CD8-positive, alpha-beta memory T cell (primary cell): ENCODE results near the gene SNX1. TPM values are rescaled to one million over a fixed set of nuclear protein-coding genes. Genes with fewer than 3 reads are reported as not detected.

Experiments
- CTCF ChIA-PET: fragments of 350-600 bp; sonication (Branson Sonifier 250); formaldehyde crosslinking; loops from one replicate; lab custom pipeline; 2021; ENCODE audit warnings: antibody characterized with exemption; lab: Charles Lee
- POLR2A ChIA-PET: fragments of 350-600 bp; sonication (Branson Sonifier 250); formaldehyde crosslinking; loops from one replicate; lab custom pipeline; 2021; ENCODE audit warnings: antibody characterized with exemption; lab: Charles Lee
- DNase-seq, 5 donors: peaks; one replicate each; pipeline versions ENCODE4 v3.0.0 to v3.0.0-alpha.2; 2020 to 2022; ENCODE audit warnings: mixed read lengths in 1 of 5
- H3K27ac ChIP-seq: one replicate; pipeline ENCODE4 v1.7.0; 2013; ENCODE audit warnings: low read depth, mild to moderate bottlenecking, low read length, moderate library complexity
- H3K27me3 ChIP-seq: 2 replicates; pipeline ENCODE4 v1.7.0; 2013; ENCODE audit warnings: low read length, mild to moderate bottlenecking; ENCODE audit not compliant: insufficient read depth, poor library complexity, severe bottlenecking
- H3K36me3 ChIP-seq: 2 replicates; pipeline ENCODE4 v1.7.0; 2013; ENCODE audit warnings: mild to moderate bottlenecking, low read length, moderate library complexity; ENCODE audit not compliant: insufficient read depth
- H3K4me1 ChIP-seq: 2 replicates; pipeline ENCODE4 v1.7.0; 2013; ENCODE audit warnings: mild to moderate bottlenecking, low read length, moderate library complexity; ENCODE audit not compliant: insufficient read depth
- H3K4me3 ChIP-seq: 2 replicates; pipeline ENCODE4 v1.7.0; 2013; ENCODE audit warnings: mild to moderate bottlenecking, low read length
- H3K9me3 ChIP-seq: 2 replicates; pipeline ENCODE4 v1.7.0; 2013; ENCODE audit warnings: mild to moderate bottlenecking, low read length
- H3K27ac Mint-ChIP-seq, 8 donors: one replicate each; pipeline ENCODE4 v1.8.0; 2020 to 2021; ENCODE audit warnings: mixed read lengths in 8 of 8, mild to moderate bottlenecking in 6 of 8, inconsistent platforms in 3 of 8, moderate library complexity in 3 of 8
- H3K27me3 Mint-ChIP-seq, 2 donors: one replicate each; pipeline ENCODE4 v1.8.0; 2020 to 2021; ENCODE audit warnings: mixed read lengths in 2 of 2, mild to moderate bottlenecking in 1 of 2, moderate library complexity in 1 of 2
- H3K36me3 Mint-ChIP-seq, 3 donors: one replicate each; pipeline ENCODE4 v1.8.0; 2020 to 2021; ENCODE audit warnings: mixed read lengths in 3 of 3, inconsistent platforms in 1 of 3, mild to moderate bottlenecking in 1 of 3
- H3K4me1 Mint-ChIP-seq, 3 donors: one replicate each; pipeline ENCODE4 v1.8.0; 2020 to 2021; ENCODE audit warnings: mixed read lengths in 3 of 3, inconsistent platforms in 1 of 3, mild to moderate bottlenecking in 1 of 3
- H3K4me3 Mint-ChIP-seq, 7 donors: one replicate each; pipeline ENCODE4 v1.8.0; 2020 to 2021; ENCODE audit warnings: mixed read lengths in 7 of 7, mild to moderate bottlenecking in 6 of 7, moderate library complexity in 4 of 7, inconsistent platforms in 2 of 7
- H3K9me3 Mint-ChIP-seq, 5 donors: one replicate each; pipeline ENCODE4 v1.8.0; 2020 to 2022; ENCODE audit warnings: mixed read lengths in 5 of 5, mild to moderate bottlenecking in 3 of 5, moderate library complexity in 2 of 5, inconsistent platforms in 1 of 5
- polyA plus RNA-seq: library from polyadenylated mRNA; unstranded; fragments of 300-500 nt; fragmentation: Illumina TruSeq; gene quantifications from one replicate; pipeline ENCODE4 v1.2.3, GENCODE V29; 2021
- total RNA-seq, 2 experiments: library from RNA; stranded (reverse); gene quantifications; one replicate each; pipeline ENCODE4 v1.2.3, GENCODE V29; 2021

SNX1 gene
- total and polyA plus RNA-seq, 3 experiments from 2014 or later: 63.4 to 93.6 (median 90.1) TPM

GRCh38 chr15:64144565-64145281 is 48.9 kb downstream of the SNX1 start:
- CTCF ChIA-PET: interaction anchor here (2.8 to 3.0 kb wide), 2 partner anchors 9 to 10 kb away, joined by 11 to 14 read pairs; no protein-coding TSS in a partner anchor
- POLR2A ChIA-PET: interaction anchor here (0.9 kb wide), 1 partner anchor 9 kb away, joined by 3 read pairs; no protein-coding TSS in a partner anchor
- Mint-ChIP-seq H3K36me3 (peaks cover 0 to 56% (median 5%) of the 10 kb centered on the region in 3 donors), H3K27me3 (peaks cover 0 to 1% of the 10 kb centered on the region in 2 donors), H3K4me1 (peaks cover 4 to 10% (median 7%) of the 10 kb centered on the region in 3 donors), H3K9me3 (no peaks in the 10 kb centered on the region), H3K27ac (no peak overlapping the region), H3K4me3 (no peak overlapping the region)
- no peaks in the 10 kb centered on the region for H3K27me3 ChIP-seq
- no peak overlapping the region for H3K4me3 ChIP-seq
- no peaks in the 10 kb centered on the region for H3K4me1 ChIP-seq
- no peak overlapping the region for H3K27ac ChIP-seq
- H3K9me3 ChIP-seq: no peaks in the 10 kb centered on the region
- H3K36me3 ChIP-seq: peaks cover 4% of the 10 kb centered on the region
- no peak for DNase-seq

- Histone ChIP-seq H3K9me3 (no peaks in the 10 kb centered on the region), H3K27ac (no peak overlapping the region), H3K4me3 (no peak overlapping the region), H3K27me3 (peaks cover 3% of the 10 kb centered on the region), H3K36me3 (peaks cover 4% of the 10 kb centered on the region), H3K4me1 (no peaks in the 10 kb centered on the region)
- CTCF ChIA-PET: interaction anchor here (0.6 to 3.0 kb wide), 4 partner anchors 7 to 1406 kb away, joined by 3 to 14 read pairs (median 7); no protein-coding TSS in a partner anchor
- H3K4me3 Mint-ChIP-seq: no peak overlapping the region
- peaks cover 0 to 47% (median 5%) of the 10 kb centered on the region in 3 donors for H3K36me3 Mint-ChIP-seq
- POLR2A ChIA-PET: no interaction called here
- H3K9me3 Mint-ChIP-seq: no peaks in the 10 kb centered on the region
- H3K4me1 Mint-ChIP-seq: peaks cover 13 to 14% (median 14%) of the 10 kb centered on the region in 3 donors
- no peak for DNase-seq
- H3K27me3 Mint-ChIP-seq: peaks cover 3% of the 10 kb centered on the region in 2 donors
- H3K27ac Mint-ChIP-seq: peak overlapping the region in 1 of 8 donors; percentile 29
Measured at GRCh38 chr15:64146041-64146440, 50.3 kb downstream of the SNX1 start.

DNA sequence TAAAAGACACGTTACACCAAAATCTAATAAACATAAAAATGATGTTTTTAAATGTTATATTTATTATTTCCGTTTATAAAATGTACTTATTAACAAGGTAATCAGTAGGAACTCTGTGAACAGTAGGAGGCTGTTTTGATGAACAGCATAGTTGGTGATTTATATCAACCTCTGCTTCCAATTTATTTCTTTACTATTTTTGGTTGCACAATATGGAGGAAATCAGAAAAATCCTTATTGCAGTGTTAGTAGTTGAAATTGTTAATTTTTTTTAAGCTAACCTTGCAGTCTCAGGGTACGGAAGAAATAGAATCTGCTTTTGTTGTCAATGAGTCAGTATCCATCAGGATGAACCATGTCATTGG is 50.7 kb downstream of the SNX1 start:
- H3K36me3 Mint-ChIP-seq: peaks cover 0 to 43% (median 5%) of the 10 kb centered on the region in 3 donors
- no peak overlapping the region for H3K27ac Mint-ChIP-seq
- H3K9me3 ChIP-seq: no peaks in the 10 kb centered on the region
- H3K9me3 Mint-ChIP-seq: no peaks in the 10 kb centered on the region
- peaks cover 4% of the 10 kb centered on the region in 2 donors for H3K27me3 Mint-ChIP-seq
- no peak for DNase-seq
- H3K27ac ChIP-seq: no peak overlapping the region
- peaks cover 4% of the 10 kb centered on the region for H3K36me3 ChIP-seq
- CTCF ChIA-PET: interaction anchor here (0.6 to 1.2 kb wide), 3 partner anchors 524 to 1405 kb away, joined by 3 read pairs; no protein-coding TSS in a partner anchor
- H3K4me1 ChIP-seq: no peaks in the 10 kb centered on the region
- POLR2A ChIA-PET: no interaction called here
- H3K4me1 Mint-ChIP-seq: peaks cover 14 to 18% (median 14%) of the 10 kb centered on the region in 3 donors
- peaks cover 5% of the 10 kb centered on the region for H3K27me3 ChIP-seq
- no peak overlapping the region for H3K4me3 Mint-ChIP-seq
- no peak overlapping the region for H3K4me3 ChIP-seq

DNA sequence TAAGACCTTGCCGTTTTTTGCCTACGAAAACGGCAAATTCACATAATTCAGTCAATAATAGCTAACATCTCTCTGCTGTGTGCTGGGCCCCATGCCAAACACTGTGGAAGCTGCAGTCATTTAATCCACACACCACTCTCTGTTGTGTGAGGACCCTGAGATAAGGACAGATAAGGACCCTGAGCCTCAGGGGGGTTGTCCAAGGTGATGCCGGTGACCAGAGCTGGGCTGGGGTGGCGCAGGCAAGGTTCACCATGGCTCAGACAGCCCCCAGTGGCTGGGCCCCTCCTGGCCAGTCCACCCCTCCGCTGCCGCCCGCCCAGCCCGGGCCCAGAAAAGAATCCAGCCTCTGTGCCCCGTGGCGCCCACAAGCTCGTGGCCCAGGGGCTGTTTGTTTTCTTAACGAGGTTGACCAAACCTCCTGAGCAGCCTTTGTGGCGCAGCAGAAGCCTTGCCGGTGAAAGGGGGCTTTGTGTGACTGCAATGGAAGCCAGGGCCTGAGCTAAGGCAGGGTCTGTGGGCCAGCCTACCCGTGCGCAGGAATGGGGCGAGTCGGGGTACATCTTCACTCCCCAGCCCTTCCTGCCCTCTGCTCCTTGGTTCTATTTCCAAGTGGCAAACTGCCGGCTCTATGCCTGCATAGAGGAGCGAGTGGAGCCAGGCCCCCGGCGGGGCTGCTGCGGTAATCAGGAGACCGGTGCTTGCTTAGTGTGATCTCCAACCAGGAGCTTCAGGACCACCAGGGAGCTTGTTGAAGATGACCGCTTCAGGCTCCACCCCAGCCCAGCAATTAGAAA is 51.3 kb downstream of the SNX1 start:
- CTCF ChIA-PET: interaction anchor here (1.1 to 1.2 kb wide), 2 partner anchors 18 to 537 kb away, joined by 3 read pairs; no protein-coding TSS in a partner anchor
- no peaks in the 10 kb centered on the region for H3K9me3 Mint-ChIP-seq

DNA sequence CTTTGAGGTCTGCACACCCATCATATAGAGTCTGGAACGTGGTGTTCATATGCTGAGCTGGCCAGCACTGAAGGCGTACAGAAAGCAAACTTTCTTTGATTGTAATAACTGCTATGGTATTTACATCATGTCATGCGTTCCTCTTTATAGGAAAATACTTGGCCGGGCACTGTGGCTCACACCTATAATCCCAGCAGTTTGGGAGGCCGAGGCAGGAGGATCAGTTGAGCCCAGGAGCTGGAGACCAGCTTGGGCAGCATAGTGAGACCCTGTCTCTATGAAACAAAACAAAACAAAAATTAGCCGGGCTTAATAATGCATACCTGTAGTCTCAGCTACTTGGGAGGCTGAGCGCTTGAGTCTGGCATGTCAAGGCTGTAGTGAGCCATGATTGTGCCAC is 52.4 kb downstream of the SNX1 start:
- CTCF ChIA-PET: no interaction called here
- Mint-ChIP-seq H3K27ac (no peak overlapping the region), H3K9me3 (no peaks in the 10 kb centered on the region)

More for the DNA sequence above, 51.3 kb downstream of the SNX1 start:
- Mint-ChIP-seq H3K27ac (no peak overlapping the region), H3K36me3 (peaks cover 0 to 37% (median 5%) of the 10 kb centered on the region in 3 donors), H3K27me3 (peaks cover 4% of the 10 kb centered on the region in 2 donors), H3K4me3 (no peak overlapping the region), H3K4me1 (peaks cover 14 to 18% (median 14%) of the 10 kb centered on the region in 3 donors)
- Histone ChIP-seq H3K4me3 (no peak overlapping the region), H3K9me3 (no peaks in the 10 kb centered on the region), H3K27me3 (peaks cover 5% of the 10 kb centered on the region), H3K36me3 (peaks cover 4% of the 10 kb centered on the region), H3K4me1 (no peaks in the 10 kb centered on the region), H3K27ac (no peak overlapping the region)
- no peak for DNase-seq
- POLR2A ChIA-PET: no interaction called here

GRCh38 chr15:64148581-64148980 is 52.8 kb downstream of the SNX1 start:
- Histone ChIP-seq H3K4me3 (no peak overlapping the region), H3K4me1 (peaks cover 13% of the 10 kb centered on the region), H3K9me3 (no peaks in the 10 kb centered on the region), H3K27ac (no peak overlapping the region), H3K36me3 (peaks cover 2% of the 10 kb centered on the region), H3K27me3 (peaks cover 14% of the 10 kb centered on the region)
- no peak for DNase-seq
- ChIA-PET POLR2A (interaction anchor here (0.6 kb wide), 1 partner anchor 805 kb away, joined by 9 read pairs; no protein-coding TSS in a partner anchor), CTCF (interaction anchor here (1.4 kb wide), 1 partner anchor 102 kb away, joined by 3 read pairs; the partner anchor contains the start of gene DAPK2)
- Mint-ChIP-seq H3K9me3 (no peaks in the 10 kb centered on the region), H3K4me1 (peaks cover 18 to 31% (median 23%) of the 10 kb centered on the region in 3 donors), H3K27ac (peak overlapping the region in 2 of 8 donors; percentile 10 to 50), H3K27me3 (peaks cover 6 to 12% of the 10 kb centered on the region in 2 donors), H3K4me3 (no peak overlapping the region), H3K36me3 (peaks cover 0 to 22% (median 0%) of the 10 kb centered on the region in 3 donors)

More for the DNA sequence above, 52.4 kb downstream of the SNX1 start:
- H3K9me3 ChIP-seq: no peaks in the 10 kb centered on the region
- peaks cover 10% of the 10 kb centered on the region for H3K4me1 ChIP-seq
- H3K36me3 ChIP-seq: peaks cover 4% of the 10 kb centered on the region
- H3K27ac ChIP-seq: no peak overlapping the region
- peaks cover 14 to 27% (median 19%) of the 10 kb centered on the region in 3 donors for H3K4me1 Mint-ChIP-seq
- peaks cover 3 to 8% of the 10 kb centered on the region in 2 donors for H3K27me3 Mint-ChIP-seq
- no peak overlapping the region for H3K4me3 Mint-ChIP-seq
- no peak for DNase-seq
- peaks cover 0 to 26% (median 0%) of the 10 kb centered on the region in 3 donors for H3K36me3 Mint-ChIP-seq
- H3K4me3 ChIP-seq: no peak overlapping the region
- peaks cover 14% of the 10 kb centered on the region for H3K27me3 ChIP-seq
- POLR2A ChIA-PET: no interaction called here

DNA sequence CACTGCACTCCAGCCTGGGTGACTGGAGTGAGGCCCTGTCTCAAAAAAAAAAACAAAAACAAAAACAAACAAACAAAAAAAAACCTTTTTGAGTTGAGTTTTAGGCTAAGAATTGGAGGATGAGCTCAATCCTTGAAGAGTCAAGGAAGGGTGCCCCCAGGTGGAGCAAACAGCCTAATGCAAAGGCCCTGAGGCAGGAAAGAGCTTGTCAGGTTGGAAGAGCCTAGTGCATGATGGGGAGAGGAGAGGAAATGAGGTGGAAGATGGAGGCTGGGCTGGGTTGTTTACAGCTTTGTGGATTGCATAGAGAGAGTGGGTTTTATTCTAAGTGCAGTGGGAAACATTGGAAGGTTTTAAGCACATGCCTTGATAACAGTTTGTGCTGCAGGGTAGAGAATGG is 53.6 kb downstream of the SNX1 start:
- peaks cover 13% of the 10 kb centered on the region for H3K4me1 ChIP-seq
- H3K4me3 Mint-ChIP-seq: peak overlapping the region in 4 of 7 donors; percentile 1 to 73 (median 46)
- DNase-seq: no peak
- no peaks in the 10 kb centered on the region for H3K9me3 ChIP-seq
- ChIA-PET POLR2A (no interaction called here), CTCF (interaction anchor here (1.1 to 1.4 kb wide), 3 partner anchors 28 to 503 kb away, joined by 3 to 4 read pairs (median 3); partner anchors contain the start of gene DAPK2)
- peaks cover 19 to 34% (median 25%) of the 10 kb centered on the region in 3 donors for H3K4me1 Mint-ChIP-seq
- H3K27ac Mint-ChIP-seq: no peak overlapping the region
- peaks cover 7 to 12% of the 10 kb centered on the region in 2 donors for H3K27me3 Mint-ChIP-seq
- no peaks in the 10 kb centered on the region for H3K9me3 Mint-ChIP-seq
- H3K4me3 ChIP-seq: no peak overlapping the region
- H3K36me3 ChIP-seq: peaks cover 6% of the 10 kb centered on the region
- no peak overlapping the region for H3K27ac ChIP-seq
- H3K36me3 Mint-ChIP-seq: peaks cover 0 to 18% (median 0%) of the 10 kb centered on the region in 3 donors
- peaks cover 14% of the 10 kb centered on the region for H3K27me3 ChIP-seq
